ENCODE measurements around the gene PSMC4. TPM values are rescaled to one million over a fixed set of nuclear protein-coding genes. Genes with fewer than 3 reads are reported as not detected.

Gene PSMC4
- polyA plus RNA-seq, 3 donors, result 67.0 to 85.8 (median 79.6) TPM

DNA sequence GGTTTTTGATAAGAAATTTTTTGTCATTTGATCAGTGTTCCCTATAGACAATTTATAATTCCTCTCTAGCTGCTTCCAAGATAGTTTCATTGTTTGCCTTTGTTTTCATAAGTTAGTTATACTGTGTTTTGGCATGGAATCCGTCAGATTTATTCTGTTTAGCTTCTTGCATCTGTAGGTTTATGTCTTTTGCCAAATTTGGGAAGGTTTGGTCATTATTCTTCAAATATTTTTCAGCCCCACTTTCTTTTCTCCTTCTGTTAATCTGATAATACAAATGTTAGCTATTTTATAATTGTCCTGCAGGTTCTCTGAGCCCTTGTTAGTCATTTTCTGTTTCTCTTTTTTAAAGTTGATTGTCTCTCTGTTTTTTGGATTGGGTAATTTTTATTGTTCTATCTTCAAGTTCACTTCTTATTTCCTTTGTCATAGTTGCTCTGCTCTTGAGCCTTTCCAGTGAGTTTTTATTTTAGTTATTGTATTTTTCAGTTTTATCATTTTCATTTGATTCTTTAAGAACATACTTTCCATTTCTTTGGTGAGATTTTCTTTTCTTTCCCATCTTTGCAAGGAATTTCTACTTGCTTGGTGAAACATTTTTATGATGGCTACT is 30.6 kb upstream of the PSMC4 start:
- Histone ChIP-seq H3K27ac (ENCODE audit: low read depth in 1 of 2, low read length in 2 of 2) (no peak overlapping the region), H3K4me1 (ENCODE audit: control insufficient read depth in 1 of 2, insufficient read depth in 2 of 2, low read length in 2 of 2) (peaks cover 71 to 95% of the 10 kb centered on the region in 2 donors), H3K36me3 (replicated peaks in 1 of 2; ENCODE audit: control insufficient read depth in 1 of 2, insufficient read depth in 2 of 2, low read length in 2 of 2) (no peaks in the 10 kb centered on the region), H2AFZ (ENCODE audit: insufficient read depth, low read depth, low read length, poor library complexity, severe bottlenecking) (no peak overlapping the region), H3K9me3 (replicated peaks in 1 of 2; ENCODE audit: control insufficient read depth in 1 of 2, insufficient read depth in 1 of 2, low read length in 2 of 2) (peaks cover 8 to 18% of the 10 kb centered on the region in 2 donors), H3K79me2 (ENCODE audit: insufficient read depth, low read length) (no peaks in the 10 kb centered on the region), H4K20me1 (ENCODE audit: insufficient read depth, low read length) (no peaks in the 10 kb centered on the region), H3K4me3 (replicated peaks in 1 of 3; ENCODE audit: low read depth in 2 of 3, low read length in 3 of 3) (no peak overlapping the region), H3K9ac (ENCODE audit: insufficient read depth, low read length, poor library complexity, severe bottlenecking) (no peak overlapping the region), H3K4me2 (replicated peaks; ENCODE audit: extremely low read depth, low read length, poor library complexity, severe bottlenecking) (no peak overlapping the region), H3K27me3 (ENCODE audit: control insufficient read depth in 2 of 2, insufficient read depth in 2 of 2, low read length in 2 of 2) (peaks cover 26 to 49% of the 10 kb centered on the region in 2 donors)
- H3K4me1 Mint-ChIP-seq, result peaks cover 77% of the 10 kb centered on the region
- H3K9me3 Mint-ChIP-seq, result peaks cover 9 to 30% (median 20%) of the 10 kb centered on the region in 7 donors
- no peak for TF ChIP-seq CTCF (IDR thresholded peaks at IDR 0.05)
- peak overlapping the region in 1 of 2 donors; percentile 87 for H3K4me3 Mint-ChIP-seq
- H3K36me3 Mint-ChIP-seq, result peaks cover 15 to 25% of the 10 kb centered on the region in 2 donors
- DNase-seq, result no peak
- no peak overlapping the region for H3K27ac Mint-ChIP-seq
- no CpG with 5 or more reads among the region's 1 CpG for WGBS (ENCODE audit: insufficient coverage)
- intact Hi-C loops (cut with micrococcal nuclease), result no loop called here
- H3K27me3 Mint-ChIP-seq (ENCODE audit: low read depth in 3 of 3), result peaks cover 60 to 88% (median 68%) of the 10 kb centered on the region in 3 donors

GRCh38 chr19:39941151-39941550 is 29.8 kb upstream of the PSMC4 start:
- DNase-seq, result no peak
- Histone ChIP-seq H3K4me3 (replicated peaks in 1 of 3; ENCODE audit: low read depth in 2 of 3, low read length in 3 of 3) (peak overlapping the region in 2 of 3 experiments; percentile 30 to 69), H3K36me3 (replicated peaks in 1 of 2; ENCODE audit: control insufficient read depth in 1 of 2, insufficient read depth in 2 of 2, low read length in 2 of 2) (no peaks in the 10 kb centered on the region), H4K20me1 (ENCODE audit: insufficient read depth, low read length) (no peaks in the 10 kb centered on the region), H3K9me3 (replicated peaks in 1 of 2; ENCODE audit: control insufficient read depth in 1 of 2, insufficient read depth in 1 of 2, low read length in 2 of 2) (peaks cover 8 to 14% of the 10 kb centered on the region in 2 donors), H3K9ac (ENCODE audit: insufficient read depth, low read length, poor library complexity, severe bottlenecking) (no peak overlapping the region), H3K4me1 (ENCODE audit: control insufficient read depth in 1 of 2, insufficient read depth in 2 of 2, low read length in 2 of 2) (peaks cover 75 to 95% of the 10 kb centered on the region in 2 donors), H3K27me3 (ENCODE audit: control insufficient read depth in 2 of 2, insufficient read depth in 2 of 2, low read length in 2 of 2) (peaks cover 21 to 41% of the 10 kb centered on the region in 2 donors), H3K27ac (ENCODE audit: low read depth in 1 of 2, low read length in 2 of 2) (peak overlapping the region in 1 of 2 donors; percentile 12), H3K4me2 (replicated peaks; ENCODE audit: extremely low read depth, low read length, poor library complexity, severe bottlenecking) (peak overlapping the region; percentile 87), H2AFZ (ENCODE audit: insufficient read depth, low read depth, low read length, poor library complexity, severe bottlenecking) (no peak overlapping the region), H3K79me2 (ENCODE audit: insufficient read depth, low read length) (no peaks in the 10 kb centered on the region)
- peaks cover 9 to 26% (median 19%) of the 10 kb centered on the region in 7 donors for H3K9me3 Mint-ChIP-seq
- WGBS (ENCODE audit: insufficient coverage), result 13% methylated on average over 3 of the region's 6 CpGs
- peaks cover 15 to 23% of the 10 kb centered on the region in 2 donors for H3K36me3 Mint-ChIP-seq
- H3K27me3 Mint-ChIP-seq (ENCODE audit: low read depth in 3 of 3), result peaks cover 59 to 88% (median 68%) of the 10 kb centered on the region in 3 donors
- no peak for TF ChIP-seq CTCF (IDR thresholded peaks at IDR 0.05)
- H3K4me3 Mint-ChIP-seq, result peak overlapping the region; percentile 2 to 87
- intact Hi-C loops (cut with micrococcal nuclease), result no loop called here
- H3K27ac Mint-ChIP-seq, result peak overlapping the region in 5 of 7 donors; percentile 37 to 86 (median 64)
- peaks cover 77% of the 10 kb centered on the region for H3K4me1 Mint-ChIP-seq

Measured in CD14-positive monocyte (primary cell).